GM12874 (cell line): ENCODE measurements around the gene PADI2.

Source experiments
- CTCF ChIP-seq: IDR thresholded peaks from 2 replicates; pipeline ENCODE4 v1.5.1; 2011; ENCODE audit warnings: low read depth, mild to moderate bottlenecking, control low read depth, low read length, moderate library complexity; ENCODE audit not compliant: insufficient read depth

The PADI2 gene

GRCh38 chr1:17119076-17119772 is at the start of gene PADI2:
PADI2 (minus strand) TSS chr1:17119451; CDS start chr1:17119371, 80 bp downstream.
- no peak for TF ChIP-seq CTCF

- TF ChIP-seq CTCF = no peak
Measured at GRCh38 chr1:17168091-17168876, 49.0 kb upstream of the PADI2 start.

- no peak for TF ChIP-seq CTCF
Measured at GRCh38 chr1:17167786-17168090, 48.5 kb upstream of the PADI2 start.

GRCh38 chr1:17167041-17167785 is 48.0 kb upstream of the PADI2 start:
- no peak for TF ChIP-seq CTCF

GRCh38 chr1:17165823-17166222 is 46.6 kb upstream of the PADI2 start:
- no peak for TF ChIP-seq CTCF

- TF ChIP-seq CTCF = no peak
Measured at GRCh38 chr1:17163789-17164666, 44.8 kb upstream of the PADI2 start.

- no peak for TF ChIP-seq CTCF
Measured at GRCh38 chr1:17163371-17163770, 44.1 kb upstream of the PADI2 start.
